Measurements from ENCODE around the gene CPTP. TPM values are rescaled to one million over a fixed set of nuclear protein-coding genes. Genes with fewer than 3 reads are reported as not detected.
"Not testable (repeated sequence)": the region's sequence is repeated elsewhere in the genome, so short reads cannot be mapped to it uniquely, and the experiment has no call there.

CPTP gene
- polyA plus RNA-seq, 1 donor from 2014 or later: 9.9 TPM

- Histone ChIP-seq H2AFZ (ENCODE audit: low read depth, low read length) (no peak overlapping the region), H3K4me2 (ENCODE audit: low read length) (no peak overlapping the region), H3K27me3 (ENCODE audit: insufficient read depth, low read depth, low read length) (no peaks in the 10 kb centered on the region), H3K4me3 (ENCODE audit: low read length) (no peak overlapping the region), H3K27ac (ENCODE audit: low read length) (no peak overlapping the region), H3K9me3 (ENCODE audit: low read length) (no peaks in the 10 kb centered on the region), H3K79me2 (replicated peaks; ENCODE audit: insufficient read depth, low read length) (no peaks in the 10 kb centered on the region), H3K36me3 (ENCODE audit: insufficient read depth, low read length) (no peaks in the 10 kb centered on the region), H3K9ac (ENCODE audit: low read length) (no peak overlapping the region), H4K20me1 (ENCODE audit: insufficient read depth) (no peaks in the 10 kb centered on the region), H3K9me2 (ENCODE audit: insufficient read depth, low read length) (no peaks in the 10 kb centered on the region), H3F3A (ENCODE audit: insufficient read depth, low read length, poor library complexity, severe bottlenecking) (no peaks in the 10 kb centered on the region)
- no peak for TF ChIP-seq REST (IDR thresholded peaks at IDR 0.05; ENCODE audit: borderline replicate concordance)
- TF ChIP-seq RAD21 (conservative IDR thresholded peaks at IDR 0.05): no peak
- TF ChIP-seq EZH2 (IDR thresholded peaks at IDR 0.05; ENCODE audit: borderline replicate concordance, insufficient read depth, low read length, poor library complexity, severe bottlenecking): no peak
- TF ChIP-seq CTCF (IDR thresholded peaks at IDR 0.05; ENCODE audit: poor library complexity, severe bottlenecking): no peak
- no peak for TF ChIP-seq POLR2AphosphoS5 (IDR thresholded peaks at IDR 0.05)
- no peak for TF ChIP-seq SMC3 (conservative IDR thresholded peaks at IDR 0.05; ENCODE audit: poor library complexity)
- TF ChIP-seq MXI1 (conservative IDR thresholded peaks at IDR 0.05; ENCODE audit: poor library complexity, severe bottlenecking): no peak
- no peak for TF ChIP-seq EP300 (conservative IDR thresholded peaks at IDR 0.05; ENCODE audit: poor library complexity, severe bottlenecking)
- TF ChIP-seq TAF1 (IDR thresholded peaks at IDR 0.05; ENCODE audit: low read depth): no peak
Observed at GRCh38 chr1:1314678-1315335, 9.8 kb upstream of the CPTP start.

- no peak overlapping the region for H3K4me3 ChIP-seq (ENCODE audit: low read length)
- no peaks in the 10 kb centered on the region for H3K9me3 ChIP-seq (ENCODE audit: low read length)
- H3K27ac ChIP-seq (ENCODE audit: low read length): no peak overlapping the region
- no peak overlapping the region for H3K4me2 ChIP-seq (ENCODE audit: low read length)
- H4K20me1 ChIP-seq (ENCODE audit: insufficient read depth): peaks cover 5% of the 10 kb centered on the region
- no peaks in the 10 kb centered on the region for H3F3A ChIP-seq (ENCODE audit: insufficient read depth, low read length, poor library complexity, severe bottlenecking)
- no peaks in the 10 kb centered on the region for H3K36me3 ChIP-seq (ENCODE audit: insufficient read depth, low read length)
- no peaks in the 10 kb centered on the region for H3K9me2 ChIP-seq (ENCODE audit: insufficient read depth, low read length)
- H3K9ac ChIP-seq (ENCODE audit: low read length): no peak overlapping the region
- H3K79me2 ChIP-seq (replicated peaks; ENCODE audit: insufficient read depth, low read length): no peaks in the 10 kb centered on the region
- H3K27me3 ChIP-seq (ENCODE audit: insufficient read depth, low read depth, low read length): no peaks in the 10 kb centered on the region
- no peak overlapping the region for H2AFZ ChIP-seq (ENCODE audit: low read depth, low read length)
- no peak for TF ChIP-seq SMC3 (conservative IDR thresholded peaks at IDR 0.05; ENCODE audit: poor library complexity)
- no peak for TF ChIP-seq POLR2AphosphoS5 (IDR thresholded peaks at IDR 0.05)
- no peak for TF ChIP-seq RAD21 (conservative IDR thresholded peaks at IDR 0.05)
- no peak for TF ChIP-seq MXI1 (conservative IDR thresholded peaks at IDR 0.05; ENCODE audit: poor library complexity, severe bottlenecking)
- TF ChIP-seq REST (IDR thresholded peaks at IDR 0.05; ENCODE audit: borderline replicate concordance): no peak
- TF ChIP-seq EP300 (conservative IDR thresholded peaks at IDR 0.05; ENCODE audit: poor library complexity, severe bottlenecking): no peak
- TF ChIP-seq EZH2 (IDR thresholded peaks at IDR 0.05; ENCODE audit: borderline replicate concordance, insufficient read depth, low read length, poor library complexity, severe bottlenecking): no peak
Observed at GRCh38 chr1:1315435-1315954, 9.1 kb upstream of the CPTP start.

GRCh38 chr1:1316199-1316598 is 8.4 kb upstream of the CPTP start:
- not testable (repeated sequence) for H3K9me2 ChIP-seq (ENCODE audit: insufficient read depth, low read length); H3K36me3 ChIP-seq (ENCODE audit: insufficient read depth, low read length); H3K4me2 ChIP-seq (ENCODE audit: low read length); H3K27ac ChIP-seq (ENCODE audit: low read length); H3K4me3 ChIP-seq (ENCODE audit: low read length); H2AFZ ChIP-seq (ENCODE audit: low read depth, low read length); H3F3A ChIP-seq (ENCODE audit: insufficient read depth, low read length, poor library complexity, severe bottlenecking); H3K9me3 ChIP-seq (ENCODE audit: low read length); H3K27me3 ChIP-seq (ENCODE audit: insufficient read depth, low read depth, low read length); H3K79me2 ChIP-seq (replicated peaks; ENCODE audit: insufficient read depth, low read length); H3K9ac ChIP-seq (ENCODE audit: low read length)
- H4K20me1 ChIP-seq (ENCODE audit: insufficient read depth): peaks cover 11% of the 10 kb centered on the region

All from neural cell (in vitro differentiated cells).